H1 (cell line): ENCODE data around the gene HMCN2.

Experiments used
- CBX5 ChIP-seq: fragments of 300-800, 300-1000 bp; sonication (generic); IDR thresholded peaks from 2 replicates; pipeline ENCODE4 v1.7.1; 2016; ENCODE audit warnings: antibody characterized with exemption, low read length, low read depth
- CTCF ChIP-seq, 3 experiments: IDR thresholded peaks; 1 replicate in 2 of 3; 2 replicates in 1 of 3; pipeline versions ENCODE4 v1.5.1 to v1.6.1; 2011; ENCODE audit warnings: low read length in 3 of 3, mild to moderate bottlenecking in 3 of 3, inconsistent platforms in 2 of 3, low read depth in 1 of 3, moderate library complexity in 1 of 3; ENCODE audit not compliant: insufficient read depth in 1 of 3; ENCODE audit errors: control extremely low read depth in 1 of 3
- EP300 ChIP-seq, 2 experiments: IDR thresholded peaks; 1 replicate in 1 of 2; 2 replicates in 1 of 2; pipeline ENCODE4 v1.6.1; 2011 to 2012; ENCODE audit warnings: low read depth in 2 of 2, low read length in 2 of 2, mild to moderate bottlenecking in 2 of 2, borderline replicate concordance in 1 of 2, inconsistent platforms in 1 of 2, moderate library complexity in 1 of 2
- EZH2 ChIP-seq: fragments of 200-600 bp; sonication (generic); IDR thresholded peaks from 2 replicates; pipeline ENCODE4 v1.7.1; 2012; ENCODE audit warnings: low read depth, mild to moderate bottlenecking, moderate library complexity, low read length, inconsistent platforms; ENCODE audit not compliant: severe bottlenecking
- JUN ChIP-seq: IDR thresholded peaks from 2 replicates; pipeline ENCODE4 v1.6.1; 2011; ENCODE audit warnings: low read depth, mild to moderate bottlenecking, improper control_type of control experiment, low read length
- MAFK ChIP-seq: IDR thresholded peaks from 2 replicates; pipeline ENCODE4 v1.6.1; 2012; ENCODE audit warnings: low read depth, mild to moderate bottlenecking, improper control_type of control experiment, low read length
- NRF1 ChIP-seq: IDR thresholded peaks from 2 replicates; pipeline ENCODE4 v1.6.1; 2011; ENCODE audit warnings: mild to moderate bottlenecking, low read depth, low read length, improper control_type of control experiment
- POLR2A ChIP-seq, 2 experiments: IDR thresholded peaks; 1 replicate in 1 of 2; 2 replicates in 1 of 2; pipeline ENCODE4 v1.6.1; 2011; ENCODE audit warnings: low read depth in 2 of 2, low read length in 2 of 2, mild to moderate bottlenecking in 2 of 2; ENCODE audit errors: control extremely low read depth in 1 of 2
- RAD21 ChIP-seq, 2 experiments: IDR thresholded peaks in 1 of 2; conservative IDR thresholded peaks in 1 of 2; 2 replicates each; pipeline ENCODE4 v1.6.1; 2011; ENCODE audit warnings: low read depth in 2 of 2, low read length in 2 of 2, improper control_type of control experiment in 1 of 2, inconsistent platforms in 1 of 2, mild to moderate bottlenecking in 1 of 2, moderate library complexity in 1 of 2
- SIRT6 ChIP-seq: IDR thresholded peaks from one replicate; pipeline ENCODE4 v1.7.1; 2012; ENCODE audit warnings: low read length, inconsistent platforms
- TAF7 ChIP-seq: optimal IDR thresholded peaks from 2 replicates; pipeline ENCODE3; 2011; ENCODE audit warnings: low read depth, mild to moderate bottlenecking, inconsistent platforms, low read length, moderate library complexity, borderline replicate concordance

DNA sequence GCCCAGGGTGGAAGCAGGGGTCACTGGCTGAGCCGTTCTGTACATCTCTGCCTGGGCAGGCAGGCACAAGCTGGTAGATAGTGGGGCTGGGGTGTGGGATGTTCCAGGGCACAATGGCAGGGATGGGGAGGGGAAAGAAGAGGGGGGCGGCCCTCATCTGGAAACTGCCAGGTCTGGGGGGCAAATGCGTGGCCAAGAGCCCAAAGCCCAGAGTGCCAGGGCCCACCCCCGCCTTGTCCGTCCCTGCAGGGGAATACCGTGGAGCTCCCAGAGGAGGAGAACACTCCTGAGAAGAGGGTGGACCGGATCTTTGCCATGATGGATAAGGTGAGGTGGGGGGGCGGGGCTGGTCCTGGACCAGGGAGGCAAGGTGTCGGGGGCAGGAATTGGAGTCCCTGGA lies 42.7 kb upstream of the HMCN2 start:
- TF ChIP-seq CTCF (IDR thresholded peaks at IDR 0.05; ENCODE audit: control extremely low read depth in 1 of 3, insufficient read depth in 1 of 3, low read depth in 1 of 3, low read length in 3 of 3) (no peak), NRF1 (no peak), EP300 (IDR thresholded peaks at IDR 0.05; ENCODE audit: borderline replicate concordance in 1 of 2, low read depth in 2 of 2, low read length in 2 of 2) (no peak), JUN (no peak), MAFK (no peak), SIRT6 (no peak), RAD21 (IDR thresholded peaks at IDR 0.05 in 1 of 2, conservative IDR thresholded peaks at IDR 0.05 in 1 of 2; ENCODE audit: low read depth in 2 of 2, low read length in 2 of 2) (no peak), TAF7 (no peak), POLR2A (IDR thresholded peaks at IDR 0.05; ENCODE audit: control extremely low read depth in 1 of 2, low read depth in 2 of 2, low read length in 2 of 2) (no peak), CBX5 (no peak), EZH2 (no peak)
